NB4 (cell line): ENCODE results near the gene PHACTR3.

Experiments
- MYC ChIP-seq: IDR thresholded peaks from 2 replicates; pipeline ENCODE4 v1.6.1; 2011; ENCODE audit warnings: low read depth, low read length
- POLR2A ChIP-seq: IDR thresholded peaks from 2 replicates; pipeline ENCODE4 v1.6.1; 2011; ENCODE audit warnings: mild to moderate bottlenecking; ENCODE audit not compliant: insufficient read length; ENCODE audit errors: extremely low read depth
- TF ChIP-seq, protein P1 (sequence below): IDR thresholded peaks from one replicate; pipeline ENCODE4 v1.5.1; 2012; ENCODE audit warnings: low read depth, low read length

DNA sequence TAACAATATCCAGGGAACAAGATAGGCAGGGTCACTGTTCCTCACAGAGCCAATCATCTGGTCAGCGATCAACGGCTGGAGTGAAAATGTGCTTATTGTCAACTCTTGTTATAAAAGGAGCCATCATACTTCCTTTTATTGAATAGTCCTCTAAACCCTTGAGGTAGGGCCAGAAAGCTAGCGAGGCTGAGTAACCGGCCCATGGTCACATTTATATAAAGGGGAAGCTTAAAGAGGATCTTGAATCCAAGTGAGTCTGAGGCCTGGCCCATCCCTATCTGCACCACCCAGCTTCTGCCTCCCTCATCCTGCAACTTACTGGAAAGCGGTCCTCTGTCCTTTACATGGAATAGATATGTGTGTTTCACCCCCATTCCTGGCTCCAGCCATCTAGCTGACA is 9.5 kb downstream of the PHACTR3 start:
- TF ChIP-seq, protein P1, sequence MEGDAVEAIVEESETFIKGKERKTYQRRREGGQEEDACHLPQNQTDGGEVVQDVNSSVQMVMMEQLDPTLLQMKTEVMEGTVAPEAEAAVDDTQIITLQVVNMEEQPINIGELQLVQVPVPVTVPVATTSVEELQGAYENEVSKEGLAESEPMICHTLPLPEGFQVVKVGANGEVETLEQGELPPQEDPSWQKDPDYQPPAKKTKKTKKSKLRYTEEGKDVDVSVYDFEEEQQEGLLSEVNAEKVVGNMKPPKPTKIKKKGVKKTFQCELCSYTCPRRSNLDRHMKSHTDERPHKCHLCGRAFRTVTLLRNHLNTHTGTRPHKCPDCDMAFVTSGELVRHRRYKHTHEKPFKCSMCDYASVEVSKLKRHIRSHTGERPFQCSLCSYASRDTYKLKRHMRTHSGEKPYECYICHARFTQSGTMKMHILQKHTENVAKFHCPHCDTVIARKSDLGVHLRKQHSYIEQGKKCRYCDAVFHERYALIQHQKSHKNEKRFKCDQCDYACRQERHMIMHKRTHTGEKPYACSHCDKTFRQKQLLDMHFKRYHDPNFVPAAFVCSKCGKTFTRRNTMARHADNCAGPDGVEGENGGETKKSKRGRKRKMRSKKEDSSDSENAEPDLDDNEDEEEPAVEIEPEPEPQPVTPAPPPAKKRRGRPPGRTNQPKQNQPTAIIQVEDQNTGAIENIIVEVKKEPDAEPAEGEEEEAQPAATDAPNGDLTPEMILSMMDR: no peak
- TF ChIP-seq POLR2A: no peak
- TF ChIP-seq MYC: no peak
